ENCODE results near the gene KRTAP10-3. TPM values are rescaled to one million over a fixed set of nuclear protein-coding genes. Genes with fewer than 3 reads are reported as not detected.

Gene KRTAP10-3
- total and polyA plus RNA-seq, 2 donors (not counting 1 experiment from before 2014, with no cell fraction given): not detected

- TF ChIP-seq EZH2 (IDR thresholded peaks at IDR 0.05; ENCODE audit: low read length, missing control alignments) (no peak), CTCF (conservative IDR thresholded peaks at IDR 0.05 in 1 of 2, IDR thresholded peaks at IDR 0.05 in 1 of 2; ENCODE audit: low read depth in 1 of 2, low read length in 2 of 2) (no peak)
Measured at GRCh38 chr21:44549525-44550211, 8.9 kb downstream of the KRTAP10-3 start.

GRCh38 chr21:44548922-44549321 lies 9.7 kb downstream of the KRTAP10-3 start:
- DNase-seq (ENCODE audit: low read depth in 2 of 2): peak in 1 of 2 donors; percentile 9
- Histone ChIP-seq H3K9me3 (ENCODE audit: control insufficient read depth, insufficient read depth, low read depth, low read length) (no peaks in the 10 kb centered on the region), H3K27me3 (ENCODE audit: control insufficient read depth, insufficient read depth, low read length) (no peaks in the 10 kb centered on the region), H3K9ac (ENCODE audit: insufficient read depth, low read length) (no peak overlapping the region), H3K36me3 (ENCODE audit: control insufficient read depth, insufficient read depth, low read length) (no peaks in the 10 kb centered on the region), H3K4me1 (ENCODE audit: control insufficient read depth, extremely low read depth, insufficient read depth, low read length) (no peaks in the 10 kb centered on the region), H3K79me2 (ENCODE audit: control insufficient read depth, insufficient read depth, low read length) (no peaks in the 10 kb centered on the region), H3K27ac (ENCODE audit: insufficient read depth, low read length) (no peak overlapping the region), H4K20me1 (ENCODE audit: control insufficient read depth, extremely low read depth, insufficient read depth, low read length) (no peaks in the 10 kb centered on the region), H3K4me2 (ENCODE audit: extremely low read depth, insufficient read depth, low read length) (no peak overlapping the region), H2AFZ (ENCODE audit: low read length) (no peak overlapping the region), H3K4me3 (replicated peaks in 1 of 4; ENCODE audit: control extremely low read depth in 1 of 4, insufficient read depth in 1 of 4, low read depth in 3 of 4, low read length in 4 of 4) (no peak overlapping the region)
- TF ChIP-seq EZH2 (IDR thresholded peaks at IDR 0.05; ENCODE audit: low read length, missing control alignments) (no peak), CTCF (conservative IDR thresholded peaks at IDR 0.05 in 1 of 2, IDR thresholded peaks at IDR 0.05 in 1 of 2; ENCODE audit: low read depth in 1 of 2, low read length in 2 of 2) (no peak)

More at GRCh38 chr21:44549525-44550211, 8.9 kb downstream of the KRTAP10-3 start:
- H2AFZ ChIP-seq (ENCODE audit: low read length): no peak overlapping the region
- H4K20me1 ChIP-seq (ENCODE audit: control insufficient read depth, extremely low read depth, insufficient read depth, low read length): no peaks in the 10 kb centered on the region
- no peak for DNase-seq (ENCODE audit: low read depth in 2 of 2)
- H3K4me1 ChIP-seq (ENCODE audit: control insufficient read depth, extremely low read depth, insufficient read depth, low read length): no peaks in the 10 kb centered on the region
- no peak overlapping the region for H3K27ac ChIP-seq (ENCODE audit: insufficient read depth, low read length)
- H3K27me3 ChIP-seq (ENCODE audit: control insufficient read depth, insufficient read depth, low read length): no peaks in the 10 kb centered on the region
- H3K4me3 ChIP-seq (replicated peaks in 1 of 4; ENCODE audit: control extremely low read depth in 1 of 4, insufficient read depth in 1 of 4, low read depth in 3 of 4, low read length in 4 of 4): no peak overlapping the region
- H3K79me2 ChIP-seq (ENCODE audit: control insufficient read depth, insufficient read depth, low read length): no peaks in the 10 kb centered on the region
- no peaks in the 10 kb centered on the region for H3K9me3 ChIP-seq (ENCODE audit: control insufficient read depth, insufficient read depth, low read depth, low read length)
- no peaks in the 10 kb centered on the region for H3K36me3 ChIP-seq (ENCODE audit: control insufficient read depth, insufficient read depth, low read length)
- H3K4me2 ChIP-seq (ENCODE audit: extremely low read depth, insufficient read depth, low read length): no peak overlapping the region
- no peak overlapping the region for H3K9ac ChIP-seq (ENCODE audit: insufficient read depth, low read length)

GRCh38 chr21:44548381-44548780 lies 10.2 kb downstream of the KRTAP10-3 start:
- Histone ChIP-seq H3K36me3 (ENCODE audit: control insufficient read depth, insufficient read depth, low read length) (no peaks in the 10 kb centered on the region), H3K79me2 (ENCODE audit: control insufficient read depth, insufficient read depth, low read length) (no peaks in the 10 kb centered on the region), H3K9me3 (ENCODE audit: control insufficient read depth, insufficient read depth, low read depth, low read length) (no peaks in the 10 kb centered on the region), H3K4me1 (ENCODE audit: control insufficient read depth, extremely low read depth, insufficient read depth, low read length) (no peaks in the 10 kb centered on the region), H3K27ac (ENCODE audit: insufficient read depth, low read length) (no peak overlapping the region), H3K9ac (ENCODE audit: insufficient read depth, low read length) (no peak overlapping the region), H3K4me2 (ENCODE audit: extremely low read depth, insufficient read depth, low read length) (no peak overlapping the region), H3K27me3 (ENCODE audit: control insufficient read depth, insufficient read depth, low read length) (no peaks in the 10 kb centered on the region), H4K20me1 (ENCODE audit: control insufficient read depth, extremely low read depth, insufficient read depth, low read length) (no peaks in the 10 kb centered on the region), H3K4me3 (replicated peaks in 1 of 4; ENCODE audit: control extremely low read depth in 1 of 4, insufficient read depth in 1 of 4, low read depth in 3 of 4, low read length in 4 of 4) (no peak overlapping the region), H2AFZ (ENCODE audit: low read length) (no peak overlapping the region)
- TF ChIP-seq CTCF (conservative IDR thresholded peaks at IDR 0.05 in 1 of 2, IDR thresholded peaks at IDR 0.05 in 1 of 2; ENCODE audit: low read depth in 1 of 2, low read length in 2 of 2) (no peak), EZH2 (IDR thresholded peaks at IDR 0.05; ENCODE audit: low read length, missing control alignments) (no peak)
- no peak for DNase-seq (ENCODE audit: low read depth in 2 of 2)
